ENCODE results near the gene INPP4B.

Gene INPP4B

DNA sequence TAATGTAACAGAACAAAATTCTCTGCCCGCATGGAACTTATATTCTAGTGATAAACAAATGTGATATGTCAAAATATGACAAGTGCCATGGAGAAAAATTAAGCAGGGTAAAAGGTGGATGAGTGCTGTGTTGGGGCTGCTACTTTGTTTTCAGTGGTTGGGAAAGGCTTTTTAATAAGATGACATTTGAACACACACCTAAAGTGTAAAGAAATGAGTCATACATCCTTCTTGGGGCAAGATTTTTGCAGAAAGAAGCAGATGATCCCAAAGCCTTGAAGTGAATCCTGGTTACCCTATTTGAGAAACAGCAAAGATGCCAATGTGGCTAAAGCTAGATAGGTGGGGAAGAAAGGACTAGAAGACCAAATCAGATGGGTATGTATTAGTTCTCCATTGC is 564.1 kb downstream of the INPP4B start:
- no peak for DNase-seq

GRCh38 chr4:142278663-142279062 is 567.4 kb downstream of the INPP4B start:
- DNase-seq = no peak

DNA sequence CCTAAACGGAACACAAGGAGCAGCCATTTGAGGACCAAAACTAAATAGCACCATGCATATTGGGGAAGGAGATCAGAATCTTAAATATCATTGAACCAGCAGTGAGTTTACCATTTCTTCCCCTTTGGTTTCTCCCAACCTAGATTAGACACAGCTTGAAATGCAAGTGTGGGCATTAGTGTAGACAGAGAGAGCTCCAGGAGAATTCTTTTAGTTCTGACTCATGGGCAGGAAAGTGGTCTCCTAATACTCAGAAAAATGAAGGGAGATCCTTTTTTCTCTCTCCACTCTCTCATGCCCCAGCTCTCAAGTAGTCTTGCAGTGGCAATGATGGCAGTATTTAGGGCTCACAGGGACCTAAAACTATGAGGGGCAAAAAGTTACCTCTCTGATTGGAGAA is 567.9 kb downstream of the INPP4B start:
- DNase-seq = no peak

DNA sequence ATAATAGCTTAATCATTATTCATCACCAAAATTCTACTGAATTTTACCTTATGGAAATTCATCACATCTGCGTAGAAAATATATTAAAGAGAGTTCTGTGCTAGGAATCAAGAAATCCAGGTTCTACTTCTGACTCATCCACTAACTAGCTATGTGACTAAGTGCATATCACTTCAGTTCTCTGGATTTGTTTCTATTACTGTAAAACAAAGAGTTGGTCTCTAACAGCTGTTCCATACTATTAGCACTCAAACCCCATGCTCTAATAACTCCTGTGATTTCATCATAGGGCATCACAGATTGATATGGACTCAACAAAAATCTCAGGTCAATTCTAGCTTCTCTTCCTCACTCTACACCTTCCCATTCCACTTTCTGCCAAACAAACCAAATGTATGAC is 572.0 kb downstream of the INPP4B start:
- no peak for DNase-seq

- DNase-seq = no peak
Observed at GRCh38 chr4:142272452-142272851, 573.6 kb downstream of the INPP4B start.

GRCh38 chr4:142271832-142272231 is 574.3 kb downstream of the INPP4B start:
- no peak for DNase-seq

GRCh38 chr4:142267101-142267500 is 579.0 kb downstream of the INPP4B start:
- no peak for DNase-seq

GRCh38 chr4:142265946-142266345 is 580.2 kb downstream of the INPP4B start:
- DNase-seq = no peak

DNA sequence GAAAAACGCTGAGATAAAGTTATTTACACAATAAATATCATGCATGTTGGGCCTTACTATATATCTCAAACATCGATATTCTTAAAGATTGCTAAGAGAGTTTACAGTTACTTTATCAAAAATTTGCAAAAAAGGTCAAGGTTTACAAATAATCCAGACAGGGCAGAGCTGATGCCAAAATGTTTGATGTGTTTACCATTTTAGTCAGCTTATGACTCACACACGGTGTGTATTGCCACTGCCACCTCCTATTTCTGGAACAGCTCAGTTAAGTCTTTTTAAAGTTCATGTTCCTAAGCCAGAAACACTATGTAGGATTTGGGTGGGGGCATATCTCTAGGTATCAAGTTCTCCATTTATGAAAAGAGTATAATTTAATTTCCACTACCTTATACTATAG is 580.6 kb downstream of the INPP4B start:
- DNase-seq = no peak

DNA sequence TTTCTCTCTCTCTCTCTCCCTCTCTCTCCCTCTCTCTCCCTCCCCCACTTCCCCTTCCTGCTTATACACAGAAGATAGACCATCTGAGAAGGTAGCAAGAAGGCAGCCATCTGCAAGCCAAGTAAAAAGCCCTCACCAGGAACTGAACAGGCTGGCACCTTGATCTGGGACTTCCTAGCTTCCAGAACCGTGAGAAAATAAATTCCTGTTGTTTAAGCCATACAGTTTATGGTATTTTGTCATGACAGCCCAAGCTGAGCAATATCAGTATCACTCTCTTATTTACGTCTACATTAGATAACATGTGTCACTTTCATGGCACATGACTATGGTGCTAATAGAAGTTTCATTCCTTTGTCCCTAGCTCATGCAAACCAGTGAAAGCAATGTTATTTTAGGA is 581.1 kb downstream of the INPP4B start:
- no peak for DNase-seq

GRCh38 chr4:142262956-142263355 is 583.1 kb downstream of the INPP4B start:
- DNase-seq = no peak

- DNase-seq = no peak
Observed at GRCh38 chr4:142248946-142249345, 597.2 kb downstream of the INPP4B start.

DNA sequence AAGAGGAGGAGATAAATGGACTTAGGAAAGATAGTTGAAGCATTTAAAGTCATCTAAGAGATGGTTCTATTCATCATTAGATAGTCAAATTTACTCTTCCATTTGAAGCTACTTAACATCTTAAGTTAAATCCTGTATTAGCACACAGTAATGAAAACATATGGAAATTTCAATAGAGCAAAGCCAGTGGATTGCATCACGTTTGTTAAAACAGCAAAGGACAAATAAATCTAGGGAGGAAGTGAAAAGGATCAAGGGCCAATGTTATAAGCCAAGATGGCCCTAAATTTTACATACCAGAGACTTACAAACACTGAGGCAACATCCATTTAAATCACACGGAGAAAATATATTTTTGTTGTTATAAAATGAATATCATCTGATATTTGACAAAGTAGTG is 602.8 kb downstream of the INPP4B start:
- no peak for DNase-seq

GRCh38 chr4:142242156-142242555 is 603.9 kb downstream of the INPP4B start:
- DNase-seq = no peak

DNA sequence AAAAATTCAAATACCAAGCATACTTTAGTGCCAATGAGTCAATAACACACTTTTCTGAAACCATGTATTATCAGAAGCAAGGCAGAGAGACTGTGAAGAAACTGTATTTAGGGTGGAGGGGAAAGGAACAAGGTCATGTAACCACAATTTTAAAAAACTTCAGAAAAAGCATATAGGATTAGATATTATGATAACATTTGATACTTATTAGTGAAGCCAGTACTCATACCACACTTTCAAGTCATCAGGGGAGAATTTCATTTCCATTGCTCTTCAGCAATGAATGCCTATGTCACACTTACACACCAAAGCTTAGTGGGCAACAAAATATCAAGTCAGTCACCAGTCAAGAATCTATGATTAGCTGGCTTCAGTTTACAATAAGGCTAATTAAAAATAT is 607.5 kb downstream of the INPP4B start:
- DNase-seq = no peak

GRCh38 chr4:142236268-142236667 is 609.8 kb downstream of the INPP4B start:
- DNase-seq = no peak

- DNase-seq = no peak
Observed at GRCh38 chr4:142231787-142232186, 614.3 kb downstream of the INPP4B start.

- DNase-seq = no peak
Observed at GRCh38 chr4:142230991-142231390, 615.1 kb downstream of the INPP4B start.

GRCh38 chr4:142226014-142226413 is 620.1 kb downstream of the INPP4B start:
- DNase-seq = no peak

- DNase-seq = no peak
Observed at GRCh38 chr4:142222127-142222526, 624.0 kb downstream of the INPP4B start.

GRCh38 chr4:142218726-142219125 is 627.4 kb downstream of the INPP4B start:
- no peak for DNase-seq

DNA sequence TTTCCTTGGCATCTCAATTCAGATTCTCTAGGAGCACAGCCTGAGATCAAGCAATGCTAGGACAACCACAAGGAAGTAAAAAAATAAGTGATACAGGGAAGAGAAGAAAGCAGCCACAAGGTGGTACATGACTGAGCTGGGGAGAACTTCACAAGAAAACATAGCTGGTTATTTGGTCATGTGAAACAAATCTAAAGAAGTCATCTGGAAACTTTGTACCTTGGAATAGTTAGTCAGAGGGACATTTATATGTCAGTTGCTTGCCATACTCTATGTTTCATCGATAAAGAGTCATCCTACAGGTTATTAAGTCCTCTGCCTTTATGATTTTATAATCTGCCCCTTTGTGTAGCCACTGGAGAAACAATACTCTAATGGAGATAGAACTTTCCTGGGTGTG is 634.7 kb downstream of the INPP4B start:
- DNase-seq = no peak

- no peak for DNase-seq
Observed at GRCh38 chr4:142203505-142203904, 642.6 kb downstream of the INPP4B start.

DNA sequence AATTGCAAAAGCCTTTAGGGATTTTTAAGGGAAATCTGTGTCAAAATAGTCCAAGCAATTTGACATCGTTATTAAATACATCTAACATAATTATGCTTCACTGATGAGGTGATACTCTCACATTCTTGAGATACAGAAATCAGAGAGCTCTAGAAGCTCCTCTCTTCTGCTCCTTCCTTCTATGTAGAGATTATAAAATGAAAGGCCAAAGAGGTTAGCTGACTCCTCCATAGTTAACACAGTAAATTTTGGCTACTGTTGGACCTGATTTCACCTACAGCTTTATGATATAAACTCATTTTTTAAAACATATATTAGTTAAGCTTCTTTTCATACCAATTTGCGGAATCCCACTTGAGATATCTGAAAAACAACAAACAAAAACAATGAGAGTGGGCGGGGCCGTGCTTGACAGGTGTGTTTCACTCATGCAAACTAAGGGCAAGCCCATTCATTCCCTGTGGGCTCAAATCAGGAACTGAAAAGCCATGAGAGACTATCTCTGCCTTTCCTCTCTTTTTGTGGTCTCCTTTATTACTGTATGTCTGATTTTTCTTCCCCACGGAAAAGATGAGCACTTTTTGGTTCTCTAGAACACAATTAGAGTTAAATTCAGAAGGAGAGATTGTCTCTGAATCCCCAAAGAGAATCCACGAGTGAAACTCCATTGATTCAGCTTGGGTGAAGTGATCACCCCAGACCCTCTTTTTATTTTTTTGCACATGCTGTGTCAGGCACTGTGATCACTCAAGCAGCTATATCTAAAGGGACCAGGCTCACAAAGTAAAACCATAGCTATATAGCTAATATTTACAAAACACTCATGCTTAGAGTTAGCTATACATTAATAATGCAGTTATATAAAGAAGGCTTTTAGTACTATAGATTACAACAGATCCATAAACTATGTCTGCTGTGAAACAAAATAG is 643.4 kb downstream of the INPP4B start:
- no peak for DNase-seq

- DNase-seq = no peak
Observed at GRCh38 chr4:142201041-142201440, 645.1 kb downstream of the INPP4B start.
